Skeletal muscle cell (primary cell): ENCODE data around the gene PILRA.
"Not testable (repeated sequence)": the region's sequence is repeated elsewhere in the genome, so short reads cannot be mapped to it uniquely, and the experiment has no call there.

Experiments
- DNase-seq: peaks from one replicate; pipeline ENCODE4 v3.0.0-alpha.2; 2010; ENCODE audit warnings: low read depth
- H3K4me3 ChIP-seq: 2 replicates; pipeline ENCODE4 v1.5.1; 2011; ENCODE audit warnings: low read depth, mild to moderate bottlenecking, control low read depth, low read length, moderate library complexity

The PILRA gene

GRCh38 chr7:100429637-100430492 is 56.6 kb downstream of the PILRA start, which contains the start of gene MEPCE:
TSS of gene MEPCE (plus strand) at chr7:100429831. CDS start at chr7:100430019, 188 bp downstream.
- peak; percentile 88 for DNase-seq
- H3K4me3 ChIP-seq, result peak within 1 kb of the TSS; percentile 80

GRCh38 chr7:100430493-100431285 is 57.4 kb downstream of the PILRA start:
- no peak for DNase-seq
- peak overlapping the region; percentile 80 for H3K4me3 ChIP-seq

- H3K4me3 ChIP-seq, result peak overlapping the region; percentile 80
- no peak for DNase-seq
Observed at GRCh38 chr7:100431286-100431735, 58.0 kb downstream of the PILRA start.

GRCh38 chr7:100432053-100432452 is 58.8 kb downstream of the PILRA start:
- no peak for DNase-seq

GRCh38 chr7:100432621-100433275 is 59.5 kb downstream of the PILRA start:
- DNase-seq, result no peak
- H3K4me3 ChIP-seq, result no peak overlapping the region

More at GRCh38 chr7:100432053-100432452, 58.8 kb downstream of the PILRA start:
- no peak overlapping the region for H3K4me3 ChIP-seq

- no peak for DNase-seq
- H3K4me3 ChIP-seq, result no peak overlapping the region
Observed at GRCh38 chr7:100433276-100433591, 59.9 kb downstream of the PILRA start.

GRCh38 chr7:100433592-100434296 is 60.5 kb downstream of the PILRA start:
- DNase-seq, result no peak
- H3K4me3 ChIP-seq, result no peak overlapping the region

GRCh38 chr7:100434297-100435144 is 61.2 kb downstream of the PILRA start:
- DNase-seq, result no peak
- peak overlapping the region; percentile 79 for H3K4me3 ChIP-seq

GRCh38 chr7:100435401-100436304 is 62.4 kb downstream of the PILRA start:
- DNase-seq, result no peak
- peak overlapping the region; percentile 79 for H3K4me3 ChIP-seq

GRCh38 chr7:100437150-100438100 is 64.1 kb downstream of the PILRA start:
- DNase-seq, result no peak
- no peak overlapping the region for H3K4me3 ChIP-seq

GRCh38 chr7:100438172-100438571 is 64.9 kb downstream of the PILRA start:
- no peak overlapping the region for H3K4me3 ChIP-seq
- no peak for DNase-seq

GRCh38 chr7:100438731-100439130 is 65.4 kb downstream of the PILRA start:
- not testable (repeated sequence) for DNase-seq, H3K4me3 ChIP-seq

- DNase-seq, H3K4me3 ChIP-seq: not testable (repeated sequence)
Observed at GRCh38 chr7:100439244-100439643, 66.0 kb downstream of the PILRA start.

GRCh38 chr7:100441641-100442535 is 68.6 kb downstream of the PILRA start:
- H3K4me3 ChIP-seq, result no peak overlapping the region
- DNase-seq, result no peak

GRCh38 chr7:100443096-100443840 is 70.0 kb downstream of the PILRA start:
- DNase-seq, result no peak
- no peak overlapping the region for H3K4me3 ChIP-seq
